CD4-positive, CD25-positive, alpha-beta regulatory T cell (primary cell): ENCODE measurements around the gene PTH2. TPM values are rescaled to one million over a fixed set of nuclear protein-coding genes. Genes with fewer than 3 reads are reported as not detected.
"Not testable (repeated sequence)": the region's sequence is repeated elsewhere in the genome, so short reads cannot be mapped to it uniquely, and the experiment has no call there.

ENCODE experiments used
- ATAC-seq, 2 donors: fragments of 150-1000 bp; cut with Tn5 transposase; one replicate each; pipeline ENCODE4 v1.10.0; 2021; ENCODE audit warnings: low read depth in 2 of 2, moderate number of reproducible peaks in 2 of 2, moderate library complexity in 1 of 2
- DNase-seq, 3 donors: peaks; one replicate each; pipeline versions ENCODE4 v3.0.0 to v3.0.0-alpha.2; 2012 to 2022; ENCODE audit warnings: mixed read lengths in 1 of 3
- H3K27ac ChIP-seq: one replicate; pipeline ENCODE4 v1.7.0; 2013; ENCODE audit warnings: mild to moderate bottlenecking, low read length; ENCODE audit not compliant: insufficient read depth, poor library complexity, severe bottlenecking
- H3K27me3 ChIP-seq: one replicate; pipeline ENCODE4 v1.7.0; 2013; ENCODE audit warnings: low read length; ENCODE audit not compliant: control insufficient read depth, insufficient read depth
- H3K36me3 ChIP-seq: one replicate; pipeline ENCODE4 v1.7.0; 2013; ENCODE audit warnings: mild to moderate bottlenecking, low read length, moderate library complexity; ENCODE audit not compliant: control insufficient read depth, insufficient read depth
- H3K4me1 ChIP-seq: 2 replicates; pipeline ENCODE4 v1.7.0; 2013; ENCODE audit warnings: mild to moderate bottlenecking, low read length; ENCODE audit not compliant: insufficient read depth, control insufficient read depth, poor library complexity, severe bottlenecking
- H3K4me3 ChIP-seq: one replicate; pipeline ENCODE4 v1.7.0; 2013; ENCODE audit warnings: low read depth, mild to moderate bottlenecking, low read length, moderate library complexity
- H3K9me3 ChIP-seq, 2 experiments: 1 replicate in 1 of 2; 2 replicates in 1 of 2; pipeline ENCODE4 v1.7.0; 2013; ENCODE audit warnings: low read length in 2 of 2, mild to moderate bottlenecking in 1 of 2, moderate library complexity in 1 of 2; ENCODE audit not compliant: control insufficient read depth in 2 of 2
- H3K27ac Mint-ChIP-seq, 3 donors: one replicate each; pipeline ENCODE4 v1.8.0; 2020 to 2022; ENCODE audit warnings: mild to moderate bottlenecking in 3 of 3, mixed read lengths in 3 of 3, moderate library complexity in 2 of 3
- H3K27me3 Mint-ChIP-seq: one replicate; pipeline ENCODE4 v1.8.0; 2022; ENCODE audit warnings: mild to moderate bottlenecking, mixed read lengths
- H3K36me3 Mint-ChIP-seq: one replicate; pipeline ENCODE4 v1.8.0; 2020; ENCODE audit warnings: mixed read lengths
- H3K4me1 Mint-ChIP-seq, 4 donors: one replicate each; pipeline ENCODE4 v1.8.0; 2020 to 2022; ENCODE audit warnings: mixed read lengths in 4 of 4, mild to moderate bottlenecking in 1 of 4
- H3K4me3 Mint-ChIP-seq, 4 donors: one replicate each; pipeline ENCODE4 v1.8.0; 2020 to 2022; ENCODE audit warnings: mild to moderate bottlenecking in 4 of 4, mixed read lengths in 4 of 4, moderate library complexity in 3 of 4
- H3K9me3 Mint-ChIP-seq, 7 donors: one replicate each; pipeline ENCODE4 v1.8.0; 2020 to 2022; ENCODE audit warnings: mixed read lengths in 7 of 7, mild to moderate bottlenecking in 3 of 7, moderate library complexity in 2 of 7
- polyA plus RNA-seq, 4 donors: library from polyadenylated mRNA; unstranded; fragments of 300-500 nt; fragmentation: Illumina TruSeq; gene quantifications; one replicate each; pipeline ENCODE4 v1.2.3, GENCODE V29; 2021
- total RNA-seq: library from RNA; stranded (reverse); gene quantifications from one replicate; pipeline ENCODE4 v1.2.3, GENCODE V29; 2022

Gene PTH2
- total and polyA plus RNA-seq, 5 donors from 2014 or later, result not detected

GRCh38 chr19:49444100-49444700 lies 21.0 kb upstream of the PTH2 start:
- H3K9me3 Mint-ChIP-seq, result not testable (repeated sequence)
- peaks cover 0 to 58% (median 26%) of the 10 kb centered on the region in 4 donors for H3K4me1 Mint-ChIP-seq

GRCh38 chr19:49443366-49444099 lies 20.3 kb upstream of the PTH2 start:
- Histone ChIP-seq H3K9me3 (no peaks in the 10 kb centered on the region), H3K27ac (peak overlapping the region; percentile 55), H3K4me3 (peak overlapping the region; percentile 41), H3K27me3 (peaks cover 26% of the 10 kb centered on the region), H3K4me1 (peaks cover 39% of the 10 kb centered on the region), H3K36me3 (peaks cover 22% of the 10 kb centered on the region)
- Mint-ChIP-seq H3K27ac (peak overlapping the region; percentile 80 to 89 (median 85)), H3K4me1 (peaks cover 0 to 55% (median 25%) of the 10 kb centered on the region in 4 donors), H3K9me3 (peaks cover 0 to 5% (median 0%) of the 10 kb centered on the region in 7 donors), H3K36me3 (peaks cover 8% of the 10 kb centered on the region), H3K4me3 (peak overlapping the region; percentile 82 to 96 (median 86)), H3K27me3 (peaks cover 50% of the 10 kb centered on the region)
- ATAC-seq, result peak; percentile 91 to 92
- DNase-seq, result peak; percentile 87 to 96 (median 95)

More at GRCh38 chr19:49444100-49444700, 21.0 kb upstream of the PTH2 start:
- not testable (repeated sequence) for H3K4me3 ChIP-seq, ATAC-seq, DNase-seq, H3K9me3 ChIP-seq
- Mint-ChIP-seq H3K27ac (peak overlapping the region in 2 of 3 donors; percentile 3 to 80), H3K36me3 (peaks cover 11% of the 10 kb centered on the region), H3K27me3 (peaks cover 44% of the 10 kb centered on the region), H3K4me3 (peak overlapping the region; percentile 82 to 96 (median 86))
- H3K27me3 ChIP-seq, result peaks cover 20% of the 10 kb centered on the region
- peaks cover 26% of the 10 kb centered on the region for H3K36me3 ChIP-seq
- H3K4me1 ChIP-seq, result peaks cover 42% of the 10 kb centered on the region
- peak overlapping the region; percentile 55 for H3K27ac ChIP-seq

- no peak overlapping the region for H3K27ac Mint-ChIP-seq
- Histone ChIP-seq H3K27ac (no peak overlapping the region), H3K36me3 (peaks cover 16% of the 10 kb centered on the region), H3K27me3 (peaks cover 31% of the 10 kb centered on the region), H3K4me3 (peak overlapping the region; percentile 41), H3K4me1 (peaks cover 32% of the 10 kb centered on the region), H3K9me3 (no peaks in the 10 kb centered on the region)
- peak in 2 of 3 donors; percentile 49 to 51 for DNase-seq
- H3K4me3 Mint-ChIP-seq, result peak overlapping the region; percentile 82 to 96 (median 86)
- peaks cover 0 to 53% (median 23%) of the 10 kb centered on the region in 4 donors for H3K4me1 Mint-ChIP-seq
- peak; percentile 5 for ATAC-seq
- peaks cover 57% of the 10 kb centered on the region for H3K27me3 Mint-ChIP-seq
- H3K36me3 Mint-ChIP-seq, result peaks cover 4% of the 10 kb centered on the region
- H3K9me3 Mint-ChIP-seq, result peaks cover 0 to 5% (median 0%) of the 10 kb centered on the region in 7 donors
Observed at GRCh38 chr19:49442771-49443365, 19.6 kb upstream of the PTH2 start.

GRCh38 chr19:49442354-49442753 lies 19.1 kb upstream of the PTH2 start:
- H3K9me3 Mint-ChIP-seq, result peaks cover 0 to 6% (median 0%) of the 10 kb centered on the region in 7 donors
- no peak overlapping the region for H3K4me3 ChIP-seq
- H3K27ac Mint-ChIP-seq, result peak overlapping the region in 2 of 3 donors; percentile 47 to 86
- H3K4me1 Mint-ChIP-seq, result peaks cover 0 to 53% (median 24%) of the 10 kb centered on the region in 4 donors
- H3K4me1 ChIP-seq, result peaks cover 31% of the 10 kb centered on the region
- H3K27ac ChIP-seq, result no peak overlapping the region
- peaks cover 14% of the 10 kb centered on the region for H3K36me3 ChIP-seq
- peaks cover 4% of the 10 kb centered on the region for H3K36me3 Mint-ChIP-seq
- H3K4me3 Mint-ChIP-seq, result peak overlapping the region; percentile 82 to 92 (median 86)
- H3K27me3 Mint-ChIP-seq, result peaks cover 62% of the 10 kb centered on the region
- peaks cover 35% of the 10 kb centered on the region for H3K27me3 ChIP-seq
- ATAC-seq (no peak), DNase-seq (peak in 1 of 3 donors; percentile 28)
- H3K9me3 ChIP-seq, result no peaks in the 10 kb centered on the region

- Mint-ChIP-seq H3K4me1 (peaks cover 0 to 55% (median 26%) of the 10 kb centered on the region in 4 donors), H3K36me3 (peaks cover 4% of the 10 kb centered on the region), H3K27ac (peak overlapping the region in 2 of 3 donors; percentile 47 to 86)
Observed at GRCh38 chr19:49441960-49442350, 18.7 kb upstream of the PTH2 start.

GRCh38 chr19:49441210-49441959 lies 18.1 kb upstream of the PTH2 start, which contains the start of gene SLC17A7:
Gene SLC17A7, minus strand, starts transcription at chr19:49441527. Its CDS starts 148 bp downstream, at chr19:49441379.
- ATAC-seq, result no peak
- no peak within 1 kb of the TSS for H3K4me3 ChIP-seq

More at GRCh38 chr19:49441960-49442350, 18.7 kb upstream of the PTH2 start:
- H3K9me3 Mint-ChIP-seq, result peaks cover 0 to 7% (median 0%) of the 10 kb centered on the region in 7 donors
- no peak overlapping the region for H3K4me3 ChIP-seq
- peaks cover 32% of the 10 kb centered on the region for H3K4me1 ChIP-seq
- H3K27ac ChIP-seq, result no peak overlapping the region
- peak overlapping the region; percentile 82 to 92 (median 86) for H3K4me3 Mint-ChIP-seq
- H3K27me3 ChIP-seq, result peaks cover 36% of the 10 kb centered on the region
- H3K27me3 Mint-ChIP-seq, result peaks cover 66% of the 10 kb centered on the region
- ATAC-seq (no peak), DNase-seq (no peak)
- H3K36me3 ChIP-seq, result peaks cover 11% of the 10 kb centered on the region
- H3K9me3 ChIP-seq, result no peaks in the 10 kb centered on the region

More at GRCh38 chr19:49441210-49441959, 18.1 kb upstream of the PTH2 start, which contains the start of gene SLC17A7:
- Histone ChIP-seq H3K27me3 (peaks cover 36% of the 10 kb centered on the region), H3K9me3 (no peaks in the 10 kb centered on the region), H3K27ac (no peak within 1 kb of the TSS), H3K36me3 (peaks cover 5% of the 10 kb centered on the region), H3K4me1 (peaks cover 38% of the 10 kb centered on the region)
- peak in 2 of 3 donors; percentile 44 to 45 for DNase-seq
- H3K27ac Mint-ChIP-seq, result peak within 1 kb of the TSS; percentile 39 to 86 (median 47)
- peaks cover 0 to 56% (median 27%) of the 10 kb centered on the region in 4 donors for H3K4me1 Mint-ChIP-seq
- peaks cover 72% of the 10 kb centered on the region for H3K27me3 Mint-ChIP-seq
- peaks cover 0 to 7% (median 0%) of the 10 kb centered on the region in 7 donors for H3K9me3 Mint-ChIP-seq
- peak within 1 kb of the TSS; percentile 82 to 92 (median 86) for H3K4me3 Mint-ChIP-seq
- peaks cover 4% of the 10 kb centered on the region for H3K36me3 Mint-ChIP-seq
